SU-DHL-6 (cell line): Measurements from ENCODE around the gene NPPA.

Source experiments
- H2AFZ ChIP-seq: fragments of 200-600 bp; sonication (generic); 2 replicates; pipeline ENCODE4 v1.6.1; 2014; ENCODE audit warnings: low read depth, mild to moderate bottlenecking, moderate library complexity, mixed read lengths, antibody characterized with exemption, low read length; ENCODE audit not compliant: severe bottlenecking
- H3F3A ChIP-seq: fragments of 200-600 bp; shearing (Covaris generic); 2 replicates; pipeline ENCODE4 v1.6.0; 2016; ENCODE audit warnings: antibody characterized with exemption, mild to moderate bottlenecking; ENCODE audit not compliant: insufficient read depth
- H3K27ac ChIP-seq: fragments of 200-600 bp; sonication (generic); 2 replicates; pipeline ENCODE4 v1.5.1; 2016; ENCODE audit warnings: low read depth, mild to moderate bottlenecking, low read length, moderate library complexity, mixed read lengths
- H3K27me3 ChIP-seq: fragments of 200-600 bp; sonication (generic), shearing (Covaris generic); 2 replicates; pipeline ENCODE4 v1.6.0; 2014; ENCODE audit warnings: mild to moderate bottlenecking, low read length
- H3K36me3 ChIP-seq: fragments of 200-600 bp; sonication (generic); 2 replicates; pipeline ENCODE4 v1.6.1; 2014; ENCODE audit warnings: mild to moderate bottlenecking, low read length, mixed read lengths
- H3K4me2 ChIP-seq: fragments of 300-600, 200-600 bp; shearing (Covaris generic), sonication (generic); 2 replicates; pipeline ENCODE4 v1.6.0; 2014; ENCODE audit warnings: low read length, low read depth, mild to moderate bottlenecking; ENCODE audit not compliant: poor library complexity, severe bottlenecking
- H3K4me3 ChIP-seq: fragments of 200-600 bp; sonication (generic); 2 replicates; pipeline ENCODE4 v1.5.1; 2014; ENCODE audit warnings: antibody characterized with exemption, low read length, mild to moderate bottlenecking, mixed read lengths; ENCODE audit not compliant: insufficient read depth, poor library complexity, severe bottlenecking
- H3K79me2 ChIP-seq: fragments of 200-600 bp; sonication (generic); 2 replicates; pipeline ENCODE4 v1.6.1; 2014; ENCODE audit warnings: mild to moderate bottlenecking, low read length, moderate library complexity; ENCODE audit not compliant: insufficient read depth
- H3K9ac ChIP-seq: fragments of 200-600 bp; sonication (generic); 2 replicates; pipeline ENCODE4 v1.7.0; 2014; ENCODE audit warnings: mild to moderate bottlenecking, low read length
- H3K9me2 ChIP-seq: fragments of 200-600 bp; sonication (generic); replicated peaks from 2 replicates; pipeline ENCODE4 v1.6.1; 2014; ENCODE audit warnings: low read length; ENCODE audit not compliant: insufficient read depth
- H3K9me3 ChIP-seq: fragments of 200-600 bp; sonication (generic); 2 replicates; pipeline ENCODE4 v1.6.1; 2014; ENCODE audit warnings: low read length, mixed read lengths; ENCODE audit not compliant: insufficient read depth
- H4K20me1 ChIP-seq: fragments of 200-600 bp; sonication (generic); 2 replicates; pipeline ENCODE4 v1.6.1; 2014; ENCODE audit warnings: low read depth, mild to moderate bottlenecking, antibody characterized with exemption, low read length, moderate library complexity, mixed read lengths
- CTCF ChIP-seq: fragments of 200-600 bp; sonication (generic); IDR thresholded peaks from one replicate; pipeline ENCODE4 v1.5.1; 2017; ENCODE audit warnings: antibody characterized with exemption, mild to moderate bottlenecking, low read length, moderate library complexity; ENCODE audit not compliant: insufficient read depth, poor library complexity, severe bottlenecking
- EZH2phosphoT487 ChIP-seq: fragments of 200-600 bp; sonication (generic), shearing (Covaris generic); conservative IDR thresholded peaks from 2 replicates; pipeline ENCODE4 v1.6.1; 2018; ENCODE audit warnings: mild to moderate bottlenecking, antibody characterized with exemption, low read length, moderate library complexity, mixed read lengths

NPPA gene

GRCh38 chr1:11835441-11836225, 11.9 kb downstream of the NPPA start:
- H4K20me1 ChIP-seq = no peaks in the 10 kb centered on the region
- no peaks in the 10 kb centered on the region for H3K27me3 ChIP-seq
- no peaks in the 10 kb centered on the region for H3K9me3 ChIP-seq
- H3K4me3 ChIP-seq = no peak overlapping the region
- no peak overlapping the region for H2AFZ ChIP-seq
- no peak overlapping the region for H3K9ac ChIP-seq
- H3K9me2 ChIP-seq = no peaks in the 10 kb centered on the region
- H3F3A ChIP-seq = no peaks in the 10 kb centered on the region
- H3K4me2 ChIP-seq = no peak overlapping the region
- H3K27ac ChIP-seq = no peak overlapping the region
- H3K36me3 ChIP-seq = no peaks in the 10 kb centered on the region; the same call in 1 of the 2 replicates
- TF ChIP-seq EZH2phosphoT487 (no peak), CTCF (no peak)
- no peaks in the 10 kb centered on the region for H3K79me2 ChIP-seq

- H3K79me2 ChIP-seq = no peaks in the 10 kb centered on the region
- no peaks in the 10 kb centered on the region for H3K9me2 ChIP-seq
- H3K4me2 ChIP-seq = no peak overlapping the region
- no peaks in the 10 kb centered on the region for H3F3A ChIP-seq
- no peaks in the 10 kb centered on the region for H3K27me3 ChIP-seq
- no peak overlapping the region for H2AFZ ChIP-seq
- H3K4me3 ChIP-seq = no peak overlapping the region
- no peak overlapping the region for H3K9ac ChIP-seq
- H3K36me3 ChIP-seq = peaks cover 4% of the 10 kb centered on the region; the same call in 1 of the 2 replicates
- TF ChIP-seq CTCF (no peak), EZH2phosphoT487 (no peak)
- no peaks in the 10 kb centered on the region for H4K20me1 ChIP-seq
- H3K9me3 ChIP-seq = no peaks in the 10 kb centered on the region
- no peak overlapping the region for H3K27ac ChIP-seq
Measured at GRCh38 chr1:11833900-11834299, 13.7 kb downstream of the NPPA start.

- Histone ChIP-seq H2AFZ (no peak overlapping the region), H3K4me3 (no peak overlapping the region), H3F3A (no peaks in the 10 kb centered on the region), H3K9ac (no peak overlapping the region), H3K36me3 (peaks cover 4% of the 10 kb centered on the region; the same call in 1 of the 2 replicates), H3K27me3 (no peaks in the 10 kb centered on the region), H3K4me2 (no peak overlapping the region), H3K9me2 (no peaks in the 10 kb centered on the region), H3K79me2 (no peaks in the 10 kb centered on the region), H3K27ac (no peak overlapping the region), H4K20me1 (no peaks in the 10 kb centered on the region), H3K9me3 (no peaks in the 10 kb centered on the region)
- no peak for TF ChIP-seq CTCF
- TF ChIP-seq EZH2phosphoT487 = no peak
Measured at GRCh38 chr1:11833497-11833896, 14.1 kb downstream of the NPPA start.
